C4-2B (cell line): Measurements from ENCODE around the gene PDCD10.

Experiments used
- H3K27ac ChIP-seq: fragments of 450-650 bp; 2 replicates; pipeline ENCODE4 v1.5.1; 2017
- CTCF ChIP-seq: fragments of 450-650 bp; conservative IDR thresholded peaks from 2 replicates; pipeline ENCODE4 v1.5.1; 2017; ENCODE audit warnings: mild to moderate bottlenecking
- ZFX ChIP-seq: fragments of 450-650 bp; IDR thresholded peaks from 2 replicates; pipeline ENCODE4 v1.6.1; 2017

The PDCD10 gene

DNA sequence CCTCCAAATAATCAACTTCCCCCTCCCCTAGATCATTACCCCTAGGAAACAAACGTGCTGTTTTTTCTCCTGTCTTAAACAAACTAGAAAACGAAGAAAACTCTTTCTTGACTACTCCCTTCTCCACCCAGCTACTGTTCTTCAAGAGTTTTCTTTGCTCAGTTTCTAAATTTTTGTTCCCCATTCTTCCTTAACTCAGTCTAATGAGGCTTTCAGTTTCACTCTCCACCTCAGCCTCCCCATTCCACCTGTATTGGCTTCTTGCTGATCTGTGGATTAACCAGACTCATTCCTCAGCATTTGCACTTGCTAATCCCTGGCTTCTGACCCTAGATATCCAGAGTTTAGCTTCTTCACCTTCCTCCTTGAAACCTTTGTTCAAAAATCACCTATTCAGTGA lies 27.6 kb upstream of the PDCD10 start:
- no peak overlapping the region for H3K27ac ChIP-seq
- TF ChIP-seq CTCF (no peak), ZFX (no peak)

DNA sequence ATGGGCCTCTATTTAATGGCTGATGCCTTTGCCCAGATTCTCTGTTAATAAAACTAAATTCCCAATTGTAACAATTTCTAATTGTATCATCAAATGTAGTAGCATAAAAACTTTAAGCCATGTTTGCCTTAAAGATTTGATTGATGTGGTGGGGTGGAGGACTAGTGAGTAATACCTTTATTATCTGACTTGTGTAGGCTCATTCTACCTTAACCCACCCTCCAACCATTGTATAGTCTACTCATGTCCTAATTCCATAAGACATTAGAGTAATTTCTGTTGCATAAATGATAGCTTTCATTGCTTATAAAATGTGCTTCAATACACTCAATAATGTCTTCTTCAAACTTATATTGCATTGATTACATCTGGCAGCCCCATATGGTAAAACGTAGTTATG lies 26.6 kb upstream of the PDCD10 start:
- TF ChIP-seq CTCF, result no peak
- TF ChIP-seq ZFX, result no peak
- no peak overlapping the region for H3K27ac ChIP-seq

GRCh38 chr3:167754049-167754448 lies 19.4 kb upstream of the PDCD10 start:
- no peak overlapping the region for H3K27ac ChIP-seq
- TF ChIP-seq CTCF, result no peak

DNA sequence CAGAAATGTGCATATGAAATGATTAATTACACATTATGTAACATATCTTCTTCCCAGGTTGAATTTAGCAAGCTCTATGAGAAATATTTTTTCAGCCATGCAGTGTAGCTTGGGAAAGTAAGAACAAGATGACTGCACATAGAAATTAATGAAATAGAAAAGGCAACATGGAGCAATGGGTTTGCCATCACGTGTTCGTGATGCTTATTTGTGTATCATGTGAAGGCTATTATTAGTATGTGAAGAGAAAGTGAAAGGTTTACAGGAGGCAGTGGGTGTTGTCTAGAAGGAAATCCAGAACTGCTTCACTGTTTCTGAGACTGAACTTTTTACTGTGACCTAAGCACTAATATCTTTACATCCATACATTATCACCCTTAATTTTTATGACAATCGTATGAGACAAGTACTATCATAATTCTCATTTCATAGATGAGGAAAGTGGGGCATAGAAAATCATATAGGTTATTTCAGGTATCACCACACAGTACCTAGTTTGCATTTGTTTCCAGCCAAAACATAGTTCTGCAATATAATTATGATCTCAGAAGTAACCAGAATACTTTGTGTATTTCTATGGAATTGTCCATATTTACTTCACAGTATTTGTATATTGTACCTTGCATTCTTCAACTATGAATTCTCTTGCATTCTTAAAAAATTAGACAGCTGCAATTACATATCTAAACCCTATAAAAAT lies 15.7 kb upstream of the PDCD10 start:
- H3K27ac ChIP-seq, result no peak overlapping the region
- TF ChIP-seq ZFX, result no peak
- TF ChIP-seq CTCF, result no peak

- H3K27ac ChIP-seq, result no peak overlapping the region
- TF ChIP-seq CTCF (no peak), ZFX (no peak)
Measured at GRCh38 chr3:167749728-167750127, 15.0 kb upstream of the PDCD10 start.

- H3K27ac ChIP-seq, result no peak overlapping the region
- no peak for TF ChIP-seq CTCF
- no peak for TF ChIP-seq ZFX
Measured at GRCh38 chr3:167749209-167749608, 14.5 kb upstream of the PDCD10 start.

DNA sequence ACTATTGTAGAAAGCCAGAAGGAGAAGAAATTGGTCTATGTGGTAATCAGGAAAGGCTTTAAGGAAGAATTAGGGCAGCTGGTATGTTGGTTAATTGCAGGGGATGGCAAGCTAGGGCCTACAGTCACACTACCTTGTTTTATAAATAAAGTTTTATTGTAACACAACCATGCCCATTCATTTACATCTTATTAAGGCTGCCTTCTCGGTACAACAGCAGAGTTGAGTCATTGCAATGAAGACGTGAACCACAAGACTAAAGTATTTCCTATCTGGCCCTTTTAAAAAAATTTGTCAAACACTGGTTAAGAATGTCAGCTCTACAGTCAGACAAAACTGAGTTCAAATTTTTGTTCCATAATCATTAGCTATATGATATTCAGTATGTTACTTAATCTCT lies 9.1 kb upstream of the PDCD10 start:
- TF ChIP-seq CTCF (no peak), ZFX (no peak)
- no peak overlapping the region for H3K27ac ChIP-seq
